Measurements from ENCODE around the gene ZNF516.

ZNF516 gene

GRCh38 chr18:76369791-76370190 lies 125.3 kb downstream of the ZNF516 start:
- in situ Hi-C loops (cut with MboI; ENCODE audit: low pct_unique_long_range_greater_than_20kb, low sequenced_read_pairs, unreplicated experiment) = no loop called here
- DNase-seq (ENCODE audit: low spot score) = no peak
- no peak for TF ChIP-seq CTCF (IDR thresholded peaks at IDR 0.05; ENCODE audit: extremely low read depth, insufficient read depth, missing control alignments)

GRCh38 chr18:76368976-76369375 lies 126.1 kb downstream of the ZNF516 start:
- DNase-seq (ENCODE audit: low spot score) = no peak
- TF ChIP-seq CTCF (IDR thresholded peaks at IDR 0.05; ENCODE audit: extremely low read depth, insufficient read depth, missing control alignments) = no peak
- in situ Hi-C loops (cut with MboI; ENCODE audit: low pct_unique_long_range_greater_than_20kb, low sequenced_read_pairs, unreplicated experiment) = no loop called here

- no peak for TF ChIP-seq CTCF (IDR thresholded peaks at IDR 0.05; ENCODE audit: extremely low read depth, insufficient read depth, missing control alignments)
- in situ Hi-C loops (cut with MboI; ENCODE audit: low pct_unique_long_range_greater_than_20kb, low sequenced_read_pairs, unreplicated experiment) = no loop called here
These were observed 126.8 kb downstream of the ZNF516 start for GRCh38 chr18:76368271-76368670.

GRCh38 chr18:76367168-76368125 lies 127.6 kb downstream of the ZNF516 start:
- DNase-seq (ENCODE audit: low spot score) = no peak
- in situ Hi-C loops (cut with MboI; ENCODE audit: low pct_unique_long_range_greater_than_20kb, low sequenced_read_pairs, unreplicated experiment) = no loop called here

More at GRCh38 chr18:76368271-76368670, 126.8 kb downstream of the ZNF516 start:
- DNase-seq (ENCODE audit: low spot score) = no peak

GRCh38 chr18:76365561-76365960 lies 129.5 kb downstream of the ZNF516 start:
- DNase-seq (ENCODE audit: low spot score) = no peak
- TF ChIP-seq CTCF (IDR thresholded peaks at IDR 0.05; ENCODE audit: extremely low read depth, insufficient read depth, missing control alignments) = no peak
- in situ Hi-C loops (cut with MboI; ENCODE audit: low pct_unique_long_range_greater_than_20kb, low sequenced_read_pairs, unreplicated experiment) = no loop called here

More at GRCh38 chr18:76367168-76368125, 127.6 kb downstream of the ZNF516 start:
- no peak for TF ChIP-seq CTCF (IDR thresholded peaks at IDR 0.05; ENCODE audit: extremely low read depth, insufficient read depth, missing control alignments)

GRCh38 chr18:76364282-76365259 lies 130.5 kb downstream of the ZNF516 start:
- in situ Hi-C loops (cut with MboI; ENCODE audit: low pct_unique_long_range_greater_than_20kb, low sequenced_read_pairs, unreplicated experiment) = no loop called here
- TF ChIP-seq CTCF (IDR thresholded peaks at IDR 0.05; ENCODE audit: extremely low read depth, insufficient read depth, missing control alignments) = no peak
- no peak for DNase-seq (ENCODE audit: low spot score)

All from GM13977 (cell line).